Spleen (tissue), 11 donors: ENCODE results near the gene CLSTN3. TPM values are rescaled to one million over a fixed set of nuclear protein-coding genes. Genes with fewer than 3 reads are reported as not detected.

Source experiments
- DNase-seq: peaks from one replicate; pipeline ENCODE4 v3.0.0-alpha.2; 2020
- H3K27ac ChIP-seq, 8 donors: fragments of 200-600 bp; sonication (generic) in 7 of 8; 1 replicate in 4 of 8; 2 replicates in 4 of 8; pipeline versions ENCODE4 v1.5.0 to v1.8.0; 2016 to 2021; ENCODE audit warnings: inconsistent platforms in 4 of 8, mild to moderate bottlenecking in 4 of 8, moderate library complexity in 1 of 8
- H3K27me3 ChIP-seq, 7 donors: fragments of 200-600 bp; sonication (generic) in 6 of 7; replicated peaks in 1 of 7; 1 replicate in 4 of 7; 2 replicates in 3 of 7; pipeline versions ENCODE4 v1.5.0 to v1.8.0; 2016 to 2021; ENCODE audit warnings: inconsistent platforms in 3 of 7, mild to moderate bottlenecking in 1 of 7
- H3K36me3 ChIP-seq, 6 donors: fragments of 200-600 bp; sonication (generic) in 5 of 6; 1 replicate in 4 of 6; 2 replicates in 2 of 6; pipeline versions ENCODE4 v1.5.0 to v1.8.0; 2016 to 2021; ENCODE audit warnings: inconsistent platforms in 2 of 6
- H3K4me1 ChIP-seq, 6 donors: fragments of 200-600 bp; sonication (generic) in 5 of 6; 1 replicate in 3 of 6; 2 replicates in 3 of 6; pipeline versions ENCODE4 v1.5.0 to v1.8.0; 2016 to 2021; ENCODE audit warnings: inconsistent platforms in 3 of 6
- H3K4me3 ChIP-seq, 8 donors: fragments of 200-600 bp; sonication (generic) in 7 of 8; 1 replicate in 4 of 8; 2 replicates in 4 of 8; pipeline versions ENCODE4 v1.5.0 to v1.8.0; 2016 to 2021; ENCODE audit warnings: inconsistent platforms in 4 of 8, mild to moderate bottlenecking in 4 of 8, moderate library complexity in 2 of 8
- H3K9me3 ChIP-seq, 8 donors: fragments of 200-600 bp; sonication (generic) in 7 of 8; 1 replicate in 4 of 8; 2 replicates in 4 of 8; pipeline versions ENCODE4 v1.5.0 to v1.8.0; 2016 to 2021; ENCODE audit warnings: inconsistent platforms in 4 of 8
- CTCF ChIP-seq, 11 experiments: fragments of 200-600 bp in 7 of 11; fragments of 450-650 bp in 4 of 11; sonication (generic) in 4 of 11; IDR thresholded peaks in 8 of 11; conservative IDR thresholded peaks in 3 of 11; 1 replicate in 7 of 11; 2 replicates in 4 of 11; pipeline versions ENCODE4 v1.4.0 to v1.8.0; 2016 to 2021; ENCODE audit warnings: antibody characterized with exemption in 11 of 11, inconsistent platforms in 4 of 11, mild to moderate bottlenecking in 1 of 11
- POLR2A ChIP-seq, 3 donors: fragments of 450-650 bp; IDR thresholded peaks; one replicate each; pipeline ENCODE4 v1.5.1; 2017; ENCODE audit warnings: antibody characterized with exemption in 3 of 3, mild to moderate bottlenecking in 1 of 3
- POLR2AphosphoS5 ChIP-seq, 3 donors: sonication (generic); formaldehyde crosslinking; IDR thresholded peaks; one replicate each; pipeline ENCODE4 v1.5.1; 2017; ENCODE audit warnings: antibody characterized with exemption in 3 of 3
- WGBS, 5 donors: extraction: QIAGEN DNeasy Blood & Tissue Kit in 3 of 5; methylation state at CpG; one replicate each; pipeline versions ENCODE4 v1.1.5 to v1.1.7; 2013 to 2018; 5-methylcytosine and 5-hydroxymethylcytosine counted together
- intact Hi-C: fragments of 100-400 bp; cut with DNase I; formaldehyde crosslinking; loops from one replicate; pipeline ENCODE4 v1.15.0; 2023; ENCODE audit warnings: low total_unique reads
- polyA plus RNA-seq, 3 donors: library from polyadenylated mRNA; stranded (reverse); fragments of 200-250 nt; gene quantifications; one replicate each; pipeline ENCODE4 v1.2.1, GENCODE V29; 2013
- total RNA-seq, 7 donors: library from RNA; depleted of rRNA in 3 of 7; stranded (reverse); fragments of >200 nt in 3 of 7; fragmentation: NEBNext Ultra II Directional in 4 of 7; extraction: Animal tissue kit (Norgen Biotek cat#: 25700) in 4 of 7; gene quantifications; one replicate each; pipeline versions ENCODE4 v1.1.0 to v1.2.1, GENCODE V29; 2016 to 2021
- donor health status: healthy with polysubstance abuse.
- donor health status: DM: no; HTN: no; CAD: no; lungs with moderate emphysema.
- donor health status: DM: no; HTN: no; CAD: no.
- donor health status: Bipolar disorder and iron deficiency.
- donor health status: healthy.
- donor health status: DM: no; HTN: no; CAD: no.
- donor health status: DM: yes; HTN: yes; CAD: no.

Gene CLSTN3
- total and polyA plus RNA-seq, 10 donors: 15.0 to 131 (median 67.7) TPM

GRCh38 chr12:7157391-7157790 lies 27.2 kb downstream of the CLSTN3 start:
- peaks cover 0 to 3% (median 0%) of the 10 kb centered on the region in 6 donors for H3K4me1 ChIP-seq
- H3K4me3 ChIP-seq: no peak overlapping the region
- H3K36me3 ChIP-seq: peaks cover 0 to 70% (median 53%) of the 10 kb centered on the region in 6 donors
- TF ChIP-seq POLR2A (IDR thresholded peaks at IDR 0.05) (no peak), CTCF (IDR thresholded peaks at IDR 0.05 in 8 of 11, conservative IDR thresholded peaks at IDR 0.05 in 3 of 11) (no peak), POLR2AphosphoS5 (IDR thresholded peaks at IDR 0.05) (no peak)
- H3K9me3 ChIP-seq: no peaks in the 10 kb centered on the region
- WGBS, 5 donors: 87 to 92% (median 92%) methylated on average over 17 of the region's 17 CpGs
- peaks cover 0 to 7% (median 0%) of the 10 kb centered on the region in 7 donors for H3K27me3 ChIP-seq
- no peak overlapping the region for H3K27ac ChIP-seq
- intact Hi-C loops: no loop called here
- no peak for DNase-seq

- intact Hi-C loops: no loop called here
- H3K27ac ChIP-seq: no peak overlapping the region
- H3K4me1 ChIP-seq: peaks cover 0 to 9% (median 5%) of the 10 kb centered on the region in 6 donors
- no peaks in the 10 kb centered on the region for H3K9me3 ChIP-seq
- peaks cover 0 to 22% (median 8%) of the 10 kb centered on the region in 7 donors for H3K27me3 ChIP-seq
- peaks cover 0 to 54% (median 39%) of the 10 kb centered on the region in 6 donors for H3K36me3 ChIP-seq
- TF ChIP-seq POLR2A (IDR thresholded peaks at IDR 0.05) (no peak), CTCF (IDR thresholded peaks at IDR 0.05 in 8 of 11, conservative IDR thresholded peaks at IDR 0.05 in 3 of 11) (no peak), POLR2AphosphoS5 (IDR thresholded peaks at IDR 0.05) (peak in 2 of 3 donors; percentile 32 to 39)
- WGBS, 5 donors: 73 to 84% (median 77%) methylated on average over 7 to 10 of the region's 10 CpGs
- no peak for DNase-seq
- H3K4me3 ChIP-seq: no peak overlapping the region
These were observed 28.8 kb downstream of the CLSTN3 start for GRCh38 chr12:7158781-7159609.

GRCh38 chr12:7160183-7160582 lies 30.0 kb downstream of the CLSTN3 start:
- intact Hi-C loops: no loop called here
- peaks cover 0 to 42% (median 30%) of the 10 kb centered on the region in 6 donors for H3K36me3 ChIP-seq
- no peak for TF ChIP-seq CTCF (IDR thresholded peaks at IDR 0.05 in 8 of 11, conservative IDR thresholded peaks at IDR 0.05 in 3 of 11)
- TF ChIP-seq POLR2AphosphoS5 (IDR thresholded peaks at IDR 0.05): no peak
- TF ChIP-seq POLR2A (IDR thresholded peaks at IDR 0.05): no peak
- H3K4me1 ChIP-seq: peaks cover 0 to 9% (median 5%) of the 10 kb centered on the region in 6 donors
- H3K4me3 ChIP-seq: no peak overlapping the region
- peaks cover 0 to 31% (median 8%) of the 10 kb centered on the region in 7 donors for H3K27me3 ChIP-seq
- WGBS, 5 donors: 72 to 79% (median 77%) methylated on average over 7 of the region's 7 CpGs
- H3K9me3 ChIP-seq: no peaks in the 10 kb centered on the region
- no peak for DNase-seq
- no peak overlapping the region for H3K27ac ChIP-seq

- no peak for DNase-seq
- 82 to 95% (median 91%) methylated on average over 4 of the region's 4 CpGs for WGBS, 5 donors
- TF ChIP-seq POLR2AphosphoS5 (IDR thresholded peaks at IDR 0.05) (no peak), POLR2A (IDR thresholded peaks at IDR 0.05) (no peak)
- intact Hi-C loops: no loop called here
- Histone ChIP-seq H3K9me3 (no peaks in the 10 kb centered on the region), H3K4me3 (no peak overlapping the region), H3K27ac (no peak overlapping the region), H3K27me3 (peaks cover 0 to 37% (median 8%) of the 10 kb centered on the region in 7 donors), H3K4me1 (peaks cover 0 to 9% (median 5%) of the 10 kb centered on the region in 6 donors), H3K36me3 (peaks cover 0 to 30% (median 19%) of the 10 kb centered on the region in 6 donors)
These were observed 31.2 kb downstream of the CLSTN3 start for GRCh38 chr12:7161327-7161726.
